ENCODE measurements around the gene TRNAU1AP.

GRCh38 chr1:28604962-28605361, 52.1 kb downstream of the TRNAU1AP start:
- TF ChIP-seq CTCF (IDR thresholded peaks at IDR 0.05) (no peak), POLR2A (IDR thresholded peaks at IDR 0.05) (no peak)

Data from gastroesophageal sphincter (tissue), 3 donors.